Stimulated activated naive CD8-positive, alpha-beta T cell treated with anti-CD3 and anti-CD28 coated beads, Interleukin-15, amount 100 ng/mL, for 72 hours (primary cell): ENCODE measurements around the gene ABCC12.
"Not testable (repeated sequence)": the region's sequence is repeated elsewhere in the genome, so short reads cannot be mapped to it uniquely, and the experiment has no call there.

ENCODE experiments used
- ATAC-seq: fragments of 150-1000 bp; cut with Tn5 transposase; 2 replicates; pipeline ENCODE4 v1.10.0; 2021; ENCODE audit warnings: mild to moderate bottlenecking, moderate library complexity
- DNase-seq, 2 donors: peaks; one replicate each; pipeline ENCODE4 v3.0.0; 2021 to 2022
- H3K27ac Mint-ChIP-seq, 2 donors: one replicate each; pipeline ENCODE4 v1.8.0; 2022; ENCODE audit warnings: mild to moderate bottlenecking in 2 of 2, mixed read lengths in 2 of 2, moderate library complexity in 2 of 2
- H3K27me3 Mint-ChIP-seq: one replicate; pipeline ENCODE4 v1.8.0; 2022; ENCODE audit warnings: mixed read lengths
- H3K4me1 Mint-ChIP-seq: one replicate; pipeline ENCODE4 v1.8.0; 2022; ENCODE audit warnings: mild to moderate bottlenecking, mixed read lengths
- H3K4me3 Mint-ChIP-seq, 2 donors: one replicate each; pipeline ENCODE4 v1.8.0; 2022; ENCODE audit warnings: mild to moderate bottlenecking in 2 of 2, mixed read lengths in 2 of 2, moderate library complexity in 1 of 2
- H3K9me3 Mint-ChIP-seq, 2 donors: one replicate each; pipeline ENCODE4 v1.8.0; 2022; ENCODE audit warnings: mixed read lengths in 2 of 2

ABCC12 gene

DNA sequence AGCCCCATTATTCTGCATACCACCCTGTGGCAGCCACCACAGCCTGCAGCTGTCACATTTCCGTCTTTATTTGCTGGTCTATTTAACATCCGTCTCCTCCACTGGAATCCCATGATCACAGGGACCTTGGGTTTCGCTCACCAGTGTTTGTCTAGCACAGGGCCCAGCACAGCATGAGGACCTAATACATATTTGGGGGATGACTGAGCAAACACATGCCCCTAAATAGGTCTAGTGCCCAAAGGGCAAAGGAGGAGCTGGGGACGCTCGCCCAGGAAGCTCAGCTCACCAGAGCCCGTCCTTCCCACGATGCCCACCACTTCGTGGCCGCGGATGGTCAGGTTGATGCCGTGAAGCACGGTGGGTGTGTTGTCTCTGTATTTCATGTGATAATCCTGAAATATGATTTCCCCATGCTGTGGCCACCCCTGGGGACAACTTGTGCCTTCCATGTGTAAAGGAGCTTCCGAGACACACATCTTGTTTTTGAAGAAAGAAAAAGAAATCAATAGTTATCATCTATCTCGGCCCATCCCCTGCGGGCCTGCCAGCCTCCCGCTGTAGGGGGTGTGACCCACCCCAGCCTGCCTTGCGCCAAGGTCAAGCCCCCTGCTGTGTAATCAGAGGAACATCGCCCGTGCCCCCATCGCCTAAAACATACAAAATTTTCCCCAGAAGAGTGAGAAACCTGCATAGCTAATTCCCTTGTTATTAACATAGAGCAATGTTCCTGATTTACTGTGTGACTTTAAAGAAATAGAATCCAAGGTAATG is 21.0 kb upstream of the ABCC12 start:
- Mint-ChIP-seq H3K4me3 (no peak overlapping the region), H3K4me1 (no peaks in the 10 kb centered on the region), H3K27me3 (peaks cover 14% of the 10 kb centered on the region), H3K9me3 (no peaks in the 10 kb centered on the region), H3K27ac (no peak overlapping the region)
- ATAC-seq (no peak), DNase-seq (no peak)

DNA sequence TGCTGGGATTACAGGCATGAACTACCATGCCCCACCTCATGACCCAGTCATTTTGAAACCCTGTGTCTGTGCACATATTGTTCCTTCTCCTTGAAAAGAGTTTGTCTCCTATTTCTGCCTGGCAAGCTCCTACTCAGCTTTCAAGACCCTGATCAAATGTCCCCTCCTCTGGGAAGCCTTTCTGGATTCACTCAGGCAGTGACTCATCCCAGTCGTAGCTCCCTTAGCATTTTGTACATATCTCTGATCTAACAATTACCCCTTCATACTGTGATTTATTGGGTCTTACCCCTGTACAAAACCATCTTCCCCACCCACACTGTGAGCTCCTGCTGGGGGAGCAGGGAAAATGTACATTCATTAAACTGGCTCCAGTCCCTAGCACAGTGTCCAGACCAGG is 18.1 kb upstream of the ABCC12 start:
- Mint-ChIP-seq H3K27ac (no peak overlapping the region), H3K4me3 (no peak overlapping the region), H3K4me1 (no peaks in the 10 kb centered on the region), H3K27me3 (peaks cover 14% of the 10 kb centered on the region), H3K9me3 (no peaks in the 10 kb centered on the region)
- no peak for DNase-seq
- ATAC-seq: no peak

DNA sequence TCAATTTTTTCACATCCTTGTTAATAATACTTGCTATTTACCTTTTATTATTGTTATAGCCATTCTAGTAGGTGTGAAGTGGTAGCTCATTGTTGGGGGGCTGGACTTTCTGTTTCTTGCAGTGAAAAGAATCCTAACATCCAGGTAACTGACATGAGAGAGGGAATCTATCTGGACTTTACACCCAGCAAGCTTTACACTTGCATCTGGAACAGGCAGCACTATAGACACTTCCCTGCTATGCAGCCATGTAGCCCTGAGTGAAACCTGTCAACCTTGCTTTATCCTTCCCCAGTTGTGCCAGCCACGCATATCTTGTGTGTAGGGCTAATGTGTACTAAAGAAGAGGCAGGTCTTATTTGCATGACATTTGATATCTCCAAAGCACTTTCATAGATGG is 16.9 kb upstream of the ABCC12 start:
- H3K4me1 Mint-ChIP-seq: no peaks in the 10 kb centered on the region
- no peaks in the 10 kb centered on the region for H3K9me3 Mint-ChIP-seq
- ATAC-seq: no peak
- no peak for DNase-seq
- H3K4me3 Mint-ChIP-seq: no peak overlapping the region
- H3K27ac Mint-ChIP-seq: no peak overlapping the region
- H3K27me3 Mint-ChIP-seq: peaks cover 14% of the 10 kb centered on the region

- no peaks in the 10 kb centered on the region for H3K9me3 Mint-ChIP-seq
- DNase-seq: no peak
- peaks cover 4% of the 10 kb centered on the region for H3K27me3 Mint-ChIP-seq
- H3K27ac Mint-ChIP-seq: no peak overlapping the region
- no peak for ATAC-seq
- peaks cover 9% of the 10 kb centered on the region for H3K4me1 Mint-ChIP-seq
- H3K4me3 Mint-ChIP-seq: no peak overlapping the region
These were observed 14.1 kb upstream of the ABCC12 start for GRCh38 chr16:48169896-48170295.

DNA sequence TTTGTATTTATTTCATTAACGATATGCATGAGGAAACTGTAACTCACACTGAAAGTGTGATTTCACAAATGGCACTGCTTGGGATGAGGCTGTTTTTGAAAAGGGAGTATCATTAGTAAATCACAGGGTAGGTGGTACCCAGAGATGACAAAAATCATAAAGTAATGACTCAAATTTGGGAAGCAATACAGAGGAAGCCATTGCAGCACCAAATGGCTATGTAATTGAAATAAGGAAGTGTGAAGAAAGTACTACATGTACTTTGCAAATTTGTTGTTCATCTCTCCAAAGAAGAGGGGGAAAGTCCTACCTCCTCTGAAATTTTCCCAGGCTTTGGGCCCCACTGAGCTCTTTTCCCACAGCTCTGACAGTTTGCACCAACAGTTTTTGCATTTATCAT is 12.3 kb upstream of the ABCC12 start:
- no peak for DNase-seq
- peaks cover 14% of the 10 kb centered on the region for H3K27me3 Mint-ChIP-seq
- no peak for ATAC-seq
- no peak overlapping the region for H3K4me3 Mint-ChIP-seq
- no peak overlapping the region for H3K27ac Mint-ChIP-seq
- H3K9me3 Mint-ChIP-seq: no peaks in the 10 kb centered on the region
- peaks cover 12% of the 10 kb centered on the region for H3K4me1 Mint-ChIP-seq

DNA sequence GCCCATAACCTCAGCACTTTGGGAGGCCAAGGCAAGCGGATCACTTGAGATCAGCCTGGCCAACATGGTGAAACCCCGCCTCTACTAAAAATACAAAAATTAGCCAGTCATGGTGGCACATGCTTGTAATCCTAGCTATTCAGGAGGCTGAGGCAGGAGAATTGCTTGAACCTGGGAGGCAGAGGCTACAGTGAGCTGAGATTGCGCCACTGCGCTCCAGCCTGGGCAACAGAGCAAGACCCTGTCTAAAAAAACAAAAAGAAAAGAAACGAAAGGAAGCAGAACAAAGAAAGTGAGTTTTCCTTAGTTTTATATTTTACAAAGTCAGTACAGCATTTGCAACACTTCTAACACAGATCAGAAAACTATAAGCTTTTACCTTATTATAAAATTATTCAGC is 10.8 kb upstream of the ABCC12 start:
- peaks cover 28% of the 10 kb centered on the region for H3K27me3 Mint-ChIP-seq
- H3K4me3 Mint-ChIP-seq, H3K27ac Mint-ChIP-seq, DNase-seq, ATAC-seq, H3K9me3 Mint-ChIP-seq: not testable (repeated sequence)
- peaks cover 12% of the 10 kb centered on the region for H3K4me1 Mint-ChIP-seq

DNA sequence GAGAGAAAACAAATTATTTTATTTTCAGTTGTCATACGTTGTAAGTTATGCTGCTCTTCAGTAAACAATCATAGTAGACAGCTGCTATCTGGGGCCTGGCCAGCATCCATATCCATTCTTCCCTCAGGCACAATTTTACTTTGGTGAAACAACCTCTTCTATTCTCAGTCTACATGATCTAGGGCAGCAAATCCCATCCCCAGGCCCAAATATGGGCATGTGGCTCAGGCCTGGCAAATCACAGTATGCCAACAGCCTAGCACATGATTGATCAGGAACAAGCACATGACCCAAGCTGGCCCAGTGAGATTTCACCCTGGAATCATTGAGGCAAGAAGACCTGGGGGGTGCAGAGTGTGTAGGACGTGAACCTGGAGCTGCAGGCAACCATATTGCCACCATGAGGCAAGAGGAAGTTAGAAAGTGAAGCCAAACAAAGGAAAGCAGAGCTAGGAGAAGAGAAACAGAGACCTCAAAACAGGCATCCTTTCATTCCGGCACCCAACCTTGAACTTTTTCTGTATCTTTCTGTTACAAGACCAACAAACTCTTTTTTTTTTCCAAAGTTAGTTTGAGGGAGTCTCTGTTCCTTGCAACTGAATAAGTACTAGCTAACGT is 10.3 kb upstream of the ABCC12 start:
- Mint-ChIP-seq H3K4me3 (no peak overlapping the region), H3K9me3 (no peaks in the 10 kb centered on the region), H3K27me3 (peaks cover 33% of the 10 kb centered on the region), H3K4me1 (peaks cover 12% of the 10 kb centered on the region), H3K27ac (no peak overlapping the region)
- DNase-seq (no peak), ATAC-seq (no peak)

DNA sequence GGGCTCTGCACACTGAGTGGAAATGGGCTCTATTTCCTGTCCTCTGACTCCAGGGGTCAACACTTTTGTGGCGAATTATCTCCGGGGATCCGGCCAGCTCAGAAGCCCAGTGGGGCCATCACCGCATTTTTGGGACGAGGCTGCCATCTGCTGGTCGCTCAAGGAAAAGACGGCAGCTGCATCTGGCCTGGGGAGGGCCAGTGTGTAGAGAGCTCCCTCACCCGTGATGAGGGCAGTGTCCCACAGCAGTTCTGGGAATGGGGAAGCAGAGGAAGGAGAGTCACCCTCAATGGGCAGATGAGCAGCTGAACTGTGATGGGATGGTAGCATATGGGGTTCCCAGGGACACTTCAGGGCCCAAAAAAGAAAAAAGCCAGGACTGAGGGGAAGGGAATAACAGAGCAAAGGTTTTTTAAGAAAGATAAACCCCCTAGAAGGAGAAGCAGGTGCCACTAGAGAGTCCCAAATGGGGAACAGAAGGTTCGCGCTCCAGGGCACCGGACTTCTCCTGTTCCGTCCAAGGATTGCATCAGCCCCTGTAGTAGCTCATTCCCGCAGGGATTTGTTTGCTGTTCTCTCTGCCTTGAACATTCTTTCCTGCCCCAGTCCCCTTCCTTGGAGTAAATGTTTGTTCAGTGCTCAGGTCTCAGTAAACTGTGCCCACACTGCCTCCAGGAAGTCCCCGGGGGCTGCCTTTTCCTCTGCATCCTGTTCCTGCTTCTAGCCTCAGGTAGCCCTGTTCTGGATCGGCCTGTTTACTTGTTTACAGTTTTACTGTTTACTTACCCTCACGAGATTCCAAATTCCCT is 9.3 kb upstream of the ABCC12 start:
- DNase-seq (peak; percentile 67 to 72), ATAC-seq (peak; percentile 87)
- H3K4me3 Mint-ChIP-seq: peak overlapping the region in 1 of 2 donors; percentile 32
- H3K27me3 Mint-ChIP-seq: peaks cover 37% of the 10 kb centered on the region
- H3K9me3 Mint-ChIP-seq: no peaks in the 10 kb centered on the region
- peak overlapping the region in 1 of 2 donors; percentile 35 for H3K27ac Mint-ChIP-seq
- H3K4me1 Mint-ChIP-seq: peaks cover 12% of the 10 kb centered on the region

GRCh38 chr16:48162839-48163410 is 7.1 kb upstream of the ABCC12 start:
- peaks cover 26% of the 10 kb centered on the region for H3K4me1 Mint-ChIP-seq
- DNase-seq (no peak), ATAC-seq (no peak)
- no peak overlapping the region for H3K4me3 Mint-ChIP-seq
- H3K9me3 Mint-ChIP-seq: no peaks in the 10 kb centered on the region
- H3K27me3 Mint-ChIP-seq: peaks cover 52% of the 10 kb centered on the region
- H3K27ac Mint-ChIP-seq: no peak overlapping the region

DNA sequence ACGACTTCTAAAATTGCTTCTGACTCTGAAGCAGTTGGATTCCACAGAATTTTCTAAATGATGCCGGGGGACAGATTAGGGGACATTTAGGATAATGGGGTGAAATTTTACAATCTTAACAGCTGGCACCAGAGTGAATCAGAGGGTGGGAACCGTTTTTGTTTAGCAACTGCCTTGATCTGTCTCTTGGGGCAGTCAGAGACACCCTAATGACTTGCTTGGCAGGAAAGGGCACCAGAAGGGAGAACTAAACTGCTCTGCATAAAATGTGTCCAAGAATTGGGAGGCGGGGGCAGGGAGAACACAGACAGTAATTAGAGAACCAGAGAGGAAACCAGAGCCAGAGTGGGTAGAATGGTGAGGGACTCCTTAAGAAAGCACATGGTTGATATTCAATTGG is 6.1 kb upstream of the ABCC12 start:
- DNase-seq (no peak), ATAC-seq (no peak)
- no peaks in the 10 kb centered on the region for H3K9me3 Mint-ChIP-seq
- peaks cover 52% of the 10 kb centered on the region for H3K27me3 Mint-ChIP-seq
- no peak overlapping the region for H3K27ac Mint-ChIP-seq
- H3K4me1 Mint-ChIP-seq: peaks cover 37% of the 10 kb centered on the region
- H3K4me3 Mint-ChIP-seq: no peak overlapping the region

- DNase-seq (no peak), ATAC-seq (no peak)
- Mint-ChIP-seq H3K27ac (no peak overlapping the region), H3K9me3 (no peaks in the 10 kb centered on the region), H3K4me1 (peaks cover 38% of the 10 kb centered on the region), H3K4me3 (no peak overlapping the region), H3K27me3 (peaks cover 60% of the 10 kb centered on the region)
These were observed 4.8 kb upstream of the ABCC12 start for GRCh38 chr16:48160575-48160974.

- Mint-ChIP-seq H3K4me3 (peak overlapping the region; percentile 24 to 58), H3K9me3 (no peaks in the 10 kb centered on the region), H3K4me1 (peaks cover 27% of the 10 kb centered on the region), H3K27ac (peak overlapping the region in 1 of 2 donors; percentile 65), H3K27me3 (peaks cover 71% of the 10 kb centered on the region)
- peak; percentile 67 to 79 for DNase-seq
- peak; percentile 96 for ATAC-seq
These were observed 2.5 kb upstream of the ABCC12 start for GRCh38 chr16:48158296-48158695.

- H3K27me3 Mint-ChIP-seq: peaks cover 67% of the 10 kb centered on the region
- DNase-seq (peak; percentile 11 to 27), ATAC-seq (peak; percentile 52)
- H3K4me3 Mint-ChIP-seq: peak overlapping the region; percentile 24 to 58
- H3K4me1 Mint-ChIP-seq: peaks cover 27% of the 10 kb centered on the region
- peak overlapping the region in 1 of 2 donors; percentile 65 for H3K27ac Mint-ChIP-seq
- H3K9me3 Mint-ChIP-seq: no peaks in the 10 kb centered on the region
These were observed 2.0 kb upstream of the ABCC12 start for GRCh38 chr16:48157794-48158193.

DNA sequence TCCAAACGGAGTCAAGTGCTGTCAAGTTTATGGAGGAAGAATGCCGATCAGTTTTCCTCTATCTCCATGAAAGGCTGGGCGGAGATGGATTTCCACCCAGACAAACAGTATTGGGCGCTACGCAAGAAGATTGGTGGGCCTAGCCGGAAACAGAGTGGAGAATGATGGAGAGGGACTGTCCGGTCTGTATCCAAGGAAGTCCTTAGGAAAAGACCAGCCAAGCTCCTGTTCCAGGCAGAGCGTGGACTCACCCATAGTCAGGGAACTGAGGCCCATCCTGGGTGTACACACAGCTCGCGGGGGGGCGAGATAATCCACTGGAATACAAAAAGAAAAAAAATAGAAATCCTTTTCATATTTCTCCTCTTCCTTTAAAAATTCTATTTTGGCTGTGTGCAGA is 1.5 kb upstream of the ABCC12 start:
- Mint-ChIP-seq H3K9me3 (no peaks in the 10 kb centered on the region), H3K4me3 (peak overlapping the region; percentile 24 to 58), H3K27me3 (peaks cover 68% of the 10 kb centered on the region), H3K4me1 (peaks cover 27% of the 10 kb centered on the region), H3K27ac (no peak overlapping the region)
- ATAC-seq (no peak), DNase-seq (no peak)

- Mint-ChIP-seq H3K4me1 (peaks cover 27% of the 10 kb centered on the region), H3K27ac (no peak overlapping the region)
These were observed 1.0 kb upstream of the ABCC12 start for GRCh38 chr16:48156790-48157209.

More at GRCh38 chr16:48156790-48157209, 1.0 kb upstream of the ABCC12 start:
- H3K9me3 Mint-ChIP-seq: no peaks in the 10 kb centered on the region
- DNase-seq: peak; percentile 73 to 75
- no peak overlapping the region for H3K4me3 Mint-ChIP-seq
- H3K27me3 Mint-ChIP-seq: peaks cover 64% of the 10 kb centered on the region
- ATAC-seq: no peak
